Fibroblast of the aortic adventitia (primary cell): Measurements from ENCODE around the gene LSS. TPM values are rescaled to one million over a fixed set of nuclear protein-coding genes. Genes with fewer than 3 reads are reported as not detected.
A peak's percentile ranks its signal among the peaks of the same experiment; 100 is the strongest.

ENCODE experiments used
- DNase-seq: peaks from one replicate; pipeline ENCODE4 v3.0.0-alpha.2; 2010; ENCODE audit warnings: low read depth
- H3K4me3 ChIP-seq: 2 replicates; pipeline ENCODE4 v1.5.1; 2011; ENCODE audit warnings: low read depth, mild to moderate bottlenecking, control low read depth, low read length, moderate library complexity
- CTCF ChIP-seq: IDR thresholded peaks from 2 replicates; pipeline ENCODE4 v1.5.1; 2011; ENCODE audit warnings: mild to moderate bottlenecking, low read length, control low read depth, inconsistent platforms; ENCODE audit not compliant: insufficient read depth
- total RNA-seq: library from RNA; depleted of rRNA; stranded (reverse); fragments of >200 nt; gene quantifications from 2 replicates; pipeline ENCODE4 v1.2.3, GENCODE V29; 2012; ENCODE audit warnings: low replicate concordance

The LSS gene
- total RNA-seq, 1 donor, result 67.2 TPM

DNA sequence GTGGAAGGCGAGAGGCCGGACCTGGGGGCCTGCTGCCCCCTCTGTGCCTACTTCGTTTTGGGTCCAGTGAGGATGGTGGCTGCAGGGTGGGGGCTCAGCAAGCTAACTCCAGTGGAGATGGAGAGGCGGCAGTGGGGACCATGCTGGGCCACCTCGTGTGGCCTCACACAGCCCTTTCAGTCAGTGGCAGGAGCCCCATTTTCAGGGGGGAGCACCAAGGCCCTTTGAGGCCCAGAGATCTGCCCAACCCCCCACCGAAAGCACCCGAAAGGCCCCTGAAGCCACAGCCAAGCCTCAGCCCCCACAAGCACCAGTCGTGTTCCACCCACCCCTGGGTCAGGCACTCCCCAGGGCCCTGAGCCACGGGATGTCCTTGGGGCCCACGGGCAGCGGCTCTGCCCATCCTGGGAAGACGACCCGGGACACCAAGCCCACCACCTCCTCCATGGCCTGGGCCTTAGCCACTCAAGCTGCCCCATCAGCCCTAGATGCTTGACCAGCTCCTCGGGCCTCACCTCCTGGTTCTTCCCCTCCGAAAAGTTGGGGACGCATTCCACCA, 73.5 kb downstream of the LSS start:
- TF ChIP-seq CTCF, result no peak
- H3K4me3 ChIP-seq, result no peak overlapping the region
- no peak for DNase-seq

DNA sequence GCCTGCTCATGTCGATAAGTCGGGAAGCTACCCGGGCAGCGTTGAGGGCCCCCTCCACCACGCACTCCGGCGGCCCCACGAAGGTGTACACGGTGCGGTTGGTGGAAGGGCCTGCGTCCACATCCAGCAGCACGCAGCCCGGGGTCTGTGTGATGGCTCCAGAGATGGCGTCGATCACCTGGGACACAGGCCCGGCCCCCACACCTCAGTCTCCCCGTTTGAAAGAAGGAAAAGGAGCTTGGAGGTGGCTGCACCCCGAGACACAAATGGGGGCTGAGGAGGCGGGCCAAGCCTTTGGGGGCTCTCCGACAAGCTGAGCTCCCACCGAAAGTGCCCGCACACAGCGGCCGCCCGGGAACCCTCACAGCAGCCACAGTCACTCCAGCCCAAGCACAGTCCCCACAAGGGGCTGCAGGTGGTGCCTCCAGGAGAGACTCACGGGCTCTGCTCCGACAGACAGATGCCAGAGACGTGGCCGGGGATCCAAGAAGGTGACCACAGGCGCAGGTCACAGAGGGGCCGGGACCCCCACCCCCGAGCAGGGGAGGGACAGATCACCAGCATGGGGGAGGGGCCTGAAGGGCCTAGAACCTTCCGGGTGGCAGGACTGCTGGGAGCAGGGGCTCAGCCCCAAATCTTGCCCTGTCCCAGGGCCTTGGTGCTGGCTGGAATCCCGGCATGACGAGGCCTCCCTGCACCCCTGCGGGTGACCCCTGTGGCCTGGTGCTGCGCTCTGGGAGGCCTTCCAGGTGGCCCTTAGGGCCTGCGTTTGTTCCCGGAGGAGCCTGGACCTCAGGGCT, 74.2 kb downstream of the LSS start:
- H3K4me3 ChIP-seq, result no peak overlapping the region
- no peak for TF ChIP-seq CTCF
- no peak for DNase-seq

- peak; percentile 54 for DNase-seq
- peak; percentile 86 for TF ChIP-seq CTCF
- peak overlapping the region; percentile 13 for H3K4me3 ChIP-seq
Observed at GRCh38 chr21:46153247-46154154, 75.1 kb downstream of the LSS start.

GRCh38 chr21:46152927-46153246, 75.7 kb downstream of the LSS start:
- DNase-seq, result no peak
- no peak for TF ChIP-seq CTCF
- H3K4me3 ChIP-seq, result no peak overlapping the region

DNA sequence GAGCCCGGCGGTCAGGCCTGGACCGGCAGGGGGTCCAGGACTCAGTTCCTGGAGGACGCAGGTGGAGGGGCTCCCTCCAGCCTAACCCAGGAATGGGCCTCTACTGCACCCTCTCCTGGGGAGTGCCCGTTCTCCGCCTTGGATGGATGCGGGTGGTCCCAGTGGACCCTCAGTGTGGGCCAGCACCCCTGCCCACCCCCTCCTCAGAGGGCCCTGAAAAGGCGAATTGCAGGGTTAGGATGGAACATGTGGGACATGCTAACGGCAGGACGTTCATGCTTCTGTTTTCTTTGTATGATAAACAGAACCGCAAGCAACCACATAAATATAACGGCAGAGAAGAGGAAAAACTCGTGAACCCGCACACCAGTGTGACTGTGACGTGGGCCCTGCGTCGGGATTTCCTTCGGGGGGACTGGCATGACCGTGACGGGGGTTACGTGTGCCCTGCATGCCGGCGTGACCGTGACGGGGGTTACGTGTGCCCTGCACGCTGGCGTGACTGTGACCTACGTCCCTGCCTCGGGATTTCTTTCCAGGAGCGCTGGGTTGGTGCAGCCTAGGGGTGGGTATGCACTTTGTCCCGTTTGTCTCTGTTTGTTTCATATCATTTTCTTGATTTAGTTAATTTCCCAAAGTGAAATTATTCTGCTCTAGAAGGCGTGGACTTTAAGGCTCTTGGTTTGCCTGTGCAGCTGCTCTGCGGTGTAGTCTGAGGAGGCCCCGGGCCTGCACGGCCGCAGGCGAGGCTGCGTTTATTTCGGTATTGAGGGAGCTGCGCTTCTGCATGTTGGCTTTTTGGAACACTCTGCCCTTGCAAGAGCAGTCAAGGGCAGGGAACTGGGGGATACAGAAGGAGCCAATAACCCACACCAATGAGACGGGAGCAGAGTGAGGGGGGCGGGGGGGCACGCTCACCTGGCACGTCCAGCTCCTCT, 76.3 kb downstream of the LSS start:
- TF ChIP-seq CTCF, result no peak
- no peak overlapping the region for H3K4me3 ChIP-seq
- no peak for DNase-seq
